ENCODE measurements around the gene GSG1.

DNA sequence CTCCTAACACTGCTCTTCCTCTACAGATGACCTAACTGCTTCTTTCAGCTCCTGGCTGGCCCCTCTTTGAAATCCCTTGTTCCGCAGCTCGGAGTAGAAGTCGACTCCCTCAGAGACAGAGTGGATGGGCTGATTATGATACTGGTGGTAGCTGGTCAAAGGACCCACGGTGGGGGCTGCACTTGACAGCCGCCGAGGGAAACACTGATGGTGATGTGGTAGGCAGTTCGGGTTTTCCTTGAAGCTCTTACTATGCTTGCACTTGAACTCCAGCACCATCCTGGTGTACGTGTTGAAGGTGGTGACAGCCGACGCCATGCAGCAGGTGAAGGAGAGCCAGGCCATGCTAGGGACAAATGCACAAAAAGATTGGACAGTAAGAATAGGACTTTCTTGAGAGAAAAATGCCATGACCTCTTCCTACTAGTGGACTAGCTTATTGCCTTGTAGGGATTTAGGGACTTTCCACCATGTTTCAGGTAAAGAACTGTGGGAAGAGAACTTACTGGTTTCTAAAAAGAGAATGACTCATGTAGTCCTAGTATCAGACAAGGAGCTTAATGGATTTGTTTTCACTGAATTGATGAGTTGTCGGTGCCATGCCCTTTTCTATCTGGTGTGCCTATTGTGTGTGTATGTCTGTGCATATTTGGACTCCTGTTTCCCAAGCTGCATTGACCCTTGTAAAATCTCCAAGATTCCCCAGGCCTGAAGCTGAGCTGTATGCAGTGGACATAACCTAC, 18.4 kb downstream of the GSG1 start:
- no peak for TF ChIP-seq POLR2AphosphoS5 (IDR thresholded peaks at IDR 0.05; ENCODE audit: borderline replicate concordance, low read depth, low read length)
- no peak for TF ChIP-seq EZH2 (IDR thresholded peaks at IDR 0.05)
- TF ChIP-seq FOXP2 (optimal IDR thresholded peaks at IDR 0.05; ENCODE audit: control extremely low read depth, extremely low read length, insufficient read depth), result no peak
